HG02642 (cell line): ENCODE measurements around the gene MYH7.
"Not testable (repeated sequence)": the region's sequence is repeated elsewhere in the genome, so short reads cannot be mapped to it uniquely, and the experiment has no call there.

ENCODE experiments used
- ATAC-seq: cut with Tn5 transposase; IDR thresholded peaks from one replicate; pipeline ENCODE4 v1.9.1; 2021; ENCODE audit warnings: mild to moderate bottlenecking; ENCODE audit not compliant: unreplicated experiment, poor library complexity

Gene MYH7

GRCh38 chr14:23435543-23436326 lies at the start of gene MYH7:
TSS of gene MYH7 (minus strand) at chr14:23435660. CDS start at chr14:23433732, 1,928 bp downstream.
- no peak for ATAC-seq

GRCh38 chr14:23483236-23483854 lies 47.9 kb upstream of the MYH7 start:
- no peak for ATAC-seq

GRCh38 chr14:23482823-23483148 lies 47.3 kb upstream of the MYH7 start:
- ATAC-seq = no peak

GRCh38 chr14:23481979-23482822 lies 46.7 kb upstream of the MYH7 start:
- ATAC-seq = no peak

- no peak for ATAC-seq
Observed at GRCh38 chr14:23481362-23481970, 46.0 kb upstream of the MYH7 start.

GRCh38 chr14:23478109-23478759 lies 42.8 kb upstream of the MYH7 start:
- ATAC-seq = no peak

GRCh38 chr14:23470947-23471346 lies 35.5 kb upstream of the MYH7 start:
- ATAC-seq = no peak

- ATAC-seq = peak; percentile 16
Observed at GRCh38 chr14:23469906-23470403, 34.5 kb upstream of the MYH7 start.

- peak; percentile 96 for ATAC-seq
Observed at GRCh38 chr14:23469127-23469905, 33.9 kb upstream of the MYH7 start, which contains the start of gene NGDN. TSS of gene NGDN (plus strand) at chr14:23469703. CDS start at chr14:23469716, 13 bp downstream.

- peak; percentile 1 for ATAC-seq
Observed at GRCh38 chr14:23468704-23469126, 33.3 kb upstream of the MYH7 start.

- no peak for ATAC-seq
Observed at GRCh38 chr14:23465261-23465660, 29.8 kb upstream of the MYH7 start.

- ATAC-seq = no peak
Observed at GRCh38 chr14:23464700-23465099, 29.2 kb upstream of the MYH7 start.

GRCh38 chr14:23460960-23461359 lies 25.5 kb upstream of the MYH7 start:
- no peak for ATAC-seq

- ATAC-seq = no peak
Observed at GRCh38 chr14:23457587-23458445, 22.4 kb upstream of the MYH7 start.

- not testable (repeated sequence) for ATAC-seq
Observed at GRCh38 chr14:23456883-23457586, 21.6 kb upstream of the MYH7 start.

GRCh38 chr14:23454445-23454856 lies 19.0 kb upstream of the MYH7 start:
- ATAC-seq = no peak

GRCh38 chr14:23452237-23452636 lies 16.8 kb upstream of the MYH7 start:
- ATAC-seq = no peak

GRCh38 chr14:23450379-23450778 lies 14.9 kb upstream of the MYH7 start:
- no peak for ATAC-seq
